Bronchial epithelial cell (primary cell): ENCODE data around the gene CNKSR3. TPM values are rescaled to one million over a fixed set of nuclear protein-coding genes. Genes with fewer than 3 reads are reported as not detected.

Source experiments
- DNase-seq: peaks from one replicate; pipeline ENCODE4 v3.0.0-alpha.2; 2010; ENCODE audit warnings: low read depth
- FAIRE-seq: peaks from 2 replicates; lab custom pipeline; 2011; peaks lifted over from hg19 to GRCh38; lab: Jason Lieb, UNC
- H3K27me3 ChIP-seq: 2 replicates; pipeline ENCODE4 v1.5.1; 2011; ENCODE audit warnings: low read length; ENCODE audit not compliant: control insufficient read depth, insufficient read depth
- H3K36me3 ChIP-seq: 2 replicates; pipeline ENCODE4 v1.5.1; 2011; ENCODE audit warnings: low read length; ENCODE audit not compliant: control insufficient read depth, insufficient read depth
- H3K4me3 ChIP-seq: 2 replicates; pipeline ENCODE4 v1.5.1; 2011; ENCODE audit warnings: mild to moderate bottlenecking, low read depth, low read length, control low read depth
- CTCF ChIP-seq: IDR thresholded peaks from 2 replicates; pipeline ENCODE4 v1.5.1; 2011; ENCODE audit warnings: mild to moderate bottlenecking, moderate library complexity, low read length, control low read depth, inconsistent platforms; ENCODE audit not compliant: insufficient read depth, severe bottlenecking
- total RNA-seq: library from RNA; depleted of rRNA; stranded (reverse); fragments of >200 nt; gene quantifications from 2 replicates; pipeline ENCODE4 v1.2.1, GENCODE V29; 2014

CNKSR3 gene
- total RNA-seq, 1 donor from 2014 or later = 2.6 TPM

- H3K4me3 ChIP-seq = no peak overlapping the region
- H3K27me3 ChIP-seq = no peaks in the 10 kb centered on the region
- peak; percentile 92 for DNase-seq
- FAIRE-seq = no peak
- no peaks in the 10 kb centered on the region for H3K36me3 ChIP-seq
- TF ChIP-seq CTCF = no peak
Measured at GRCh38 chr6:154386848-154387717, 123.4 kb downstream of the CNKSR3 start.

GRCh38 chr6:154384191-154384590 lies 126.3 kb downstream of the CNKSR3 start:
- Histone ChIP-seq H3K27me3 (no peaks in the 10 kb centered on the region), H3K4me3 (no peak overlapping the region), H3K36me3 (no peaks in the 10 kb centered on the region)
- TF ChIP-seq CTCF = no peak
- DNase-seq (no peak), FAIRE-seq (no peak)

- FAIRE-seq (no peak), DNase-seq (no peak)
- Histone ChIP-seq H3K36me3 (no peaks in the 10 kb centered on the region), H3K4me3 (no peak overlapping the region), H3K27me3 (no peaks in the 10 kb centered on the region)
- TF ChIP-seq CTCF = no peak
Measured at GRCh38 chr6:154383273-154383672, 127.2 kb downstream of the CNKSR3 start.

GRCh38 chr6:154382740-154383139 lies 127.7 kb downstream of the CNKSR3 start:
- no peak for TF ChIP-seq CTCF
- no peak for FAIRE-seq
- DNase-seq = peak; percentile 7
- no peaks in the 10 kb centered on the region for H3K36me3 ChIP-seq
- H3K27me3 ChIP-seq = no peaks in the 10 kb centered on the region
- no peak overlapping the region for H3K4me3 ChIP-seq

GRCh38 chr6:154381548-154381947 lies 128.9 kb downstream of the CNKSR3 start:
- H3K4me3 ChIP-seq = no peak overlapping the region
- TF ChIP-seq CTCF = no peak

More at GRCh38 chr6:154381548-154381947, 128.9 kb downstream of the CNKSR3 start:
- FAIRE-seq (no peak), DNase-seq (no peak)
- H3K27me3 ChIP-seq = no peaks in the 10 kb centered on the region
- no peaks in the 10 kb centered on the region for H3K36me3 ChIP-seq
